Left ventricle myocardium inferior (tissue), 1 donor: ENCODE data around the gene LRRC37A3. TPM values are rescaled to one million over a fixed set of nuclear protein-coding genes. Genes with fewer than 3 reads are reported as not detected.
A peak's percentile ranks its signal among the peaks of the same experiment; 100 is the strongest.
"Not testable (repeated sequence)": the region's sequence is repeated elsewhere in the genome, so short reads cannot be mapped to it uniquely, and the experiment has no call there.

Experiments used
- DNase-seq: peaks from one replicate; pipeline ENCODE4 v3.0.0-alpha.2; 2020
- H3K27ac ChIP-seq: fragments of 200-600 bp; replicated peaks from 2 replicates; pipeline ENCODE4 v1.8.0; 2021
- H3K27me3 ChIP-seq: fragments of 200-600 bp; 2 replicates; pipeline ENCODE4 v1.8.0; 2021; ENCODE audit warnings: low read depth
- H3K36me3 ChIP-seq: fragments of 200-600 bp; 2 replicates; pipeline ENCODE4 v1.8.0; 2021
- H3K4me1 ChIP-seq: fragments of 200-600 bp; 2 replicates; pipeline ENCODE4 v1.8.0; 2021
- H3K4me3 ChIP-seq: fragments of 200-600 bp; 2 replicates; pipeline ENCODE4 v1.8.0; 2021; ENCODE audit warnings: mild to moderate bottlenecking, moderate library complexity
- H3K9me3 ChIP-seq: fragments of 200-600 bp; replicated peaks from 2 replicates; pipeline ENCODE4 v1.8.0; 2021
- intact Hi-C: fragments of 100-400 bp; cut with micrococcal nuclease; formaldehyde crosslinking; loops from one replicate; pipeline ENCODE4 v1.11.0; 2022
- total RNA-seq: library from RNA; stranded (reverse); fragmentation: NEBNext Ultra II Directional; extraction: Animal tissue kit (Norgen Biotek cat#: 25700); gene quantifications from one replicate; pipeline ENCODE4 v1.2.1, GENCODE V29; 2021
- donor health status: DM: no; HTN: yes; CAD: no; lungs with severe emphysema.

LRRC37A3 gene
- total RNA-seq, 1 donor from 2014 or later = 3.5 TPM

DNA sequence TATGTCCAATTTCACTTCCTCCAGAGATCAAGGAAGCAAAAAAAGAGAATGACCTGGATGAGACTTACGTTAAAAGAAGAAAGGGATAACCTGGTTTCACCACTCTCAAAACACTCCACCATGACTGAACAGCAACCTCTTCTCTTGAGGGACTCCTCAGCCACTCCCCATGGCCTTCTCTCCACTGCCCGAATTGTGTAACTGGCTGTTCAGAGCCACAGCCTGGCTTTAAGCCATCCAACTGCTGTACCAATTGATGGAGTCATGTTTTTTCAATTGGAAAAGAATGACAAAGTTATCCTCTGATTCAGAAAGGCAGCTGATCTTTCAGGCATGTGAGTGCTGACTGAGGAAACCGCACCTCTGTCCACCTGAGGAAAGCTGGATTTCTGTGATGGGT is 85.2 kb downstream of the LRRC37A3 start:
- H3K4me1 ChIP-seq = peaks cover 40% of the 10 kb centered on the region
- H3K9me3 ChIP-seq, H3K4me3 ChIP-seq, H3K36me3 ChIP-seq, intact Hi-C loops, H3K27ac ChIP-seq, DNase-seq, H3K27me3 ChIP-seq: not testable (repeated sequence)

DNA sequence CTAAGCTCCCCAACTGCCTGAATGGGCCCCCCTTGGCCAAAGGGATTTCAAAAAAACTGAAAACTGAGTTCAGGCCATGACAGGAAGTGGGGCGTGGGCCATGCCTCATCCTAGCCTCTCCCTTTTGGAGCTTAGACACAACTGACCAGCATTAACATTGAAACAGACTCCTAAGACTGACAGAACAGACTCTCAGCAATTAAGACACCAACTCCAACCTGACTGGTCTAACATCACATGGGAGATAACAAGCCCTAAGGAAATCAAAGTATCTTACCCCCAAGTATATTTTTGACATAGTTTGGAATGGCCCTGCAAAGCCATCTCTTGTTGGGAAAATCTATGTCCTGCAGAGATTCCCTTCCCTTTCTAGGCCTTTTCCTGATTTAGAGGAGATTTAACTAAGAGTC is 88.6 kb downstream of the LRRC37A3 start:
- H3K36me3 ChIP-seq, H3K27me3 ChIP-seq, DNase-seq, H3K4me3 ChIP-seq, intact Hi-C loops, H3K9me3 ChIP-seq: not testable (repeated sequence)
- Histone ChIP-seq H3K27ac (peak overlapping the region; percentile 56), H3K4me1 (peaks cover 21% of the 10 kb centered on the region)

DNA sequence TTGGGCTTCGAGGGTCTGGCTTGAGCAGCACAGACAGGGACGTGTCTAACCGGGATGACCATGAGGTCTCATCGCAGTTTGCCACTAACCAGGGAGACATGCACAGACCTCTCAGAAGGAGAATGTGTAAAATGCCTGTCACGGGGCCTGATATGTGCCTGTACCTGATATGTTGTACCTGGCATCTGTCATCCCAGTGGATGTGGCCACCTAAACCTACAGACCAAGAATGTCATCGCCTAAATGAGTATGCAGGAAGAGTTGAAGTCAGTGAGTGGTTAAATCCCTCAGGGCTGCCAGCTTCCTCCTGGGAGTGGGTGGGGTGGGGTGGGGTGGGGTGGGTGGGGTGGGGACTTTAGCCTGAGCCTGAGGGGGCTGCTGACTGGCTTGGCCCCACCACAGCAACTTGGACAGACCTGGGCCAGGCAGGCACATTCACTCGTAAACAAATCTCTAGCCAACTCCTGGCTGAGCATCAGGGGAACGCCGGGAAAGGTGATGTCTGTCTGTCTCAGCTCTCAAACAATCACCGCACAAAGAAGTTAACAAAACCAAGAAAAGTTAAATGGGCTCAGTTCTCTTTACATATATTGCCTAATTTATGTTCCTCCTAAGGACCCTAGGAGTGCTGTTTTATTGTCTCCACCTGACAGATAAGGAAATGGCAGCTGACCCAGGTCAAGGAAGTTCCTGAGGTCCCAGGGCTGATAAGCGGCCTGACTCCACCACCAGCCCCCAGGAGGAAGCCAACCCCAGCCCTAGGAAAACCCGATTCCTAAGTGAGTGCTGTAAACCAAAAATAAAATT is 89.3 kb downstream of the LRRC37A3 start:
- Histone ChIP-seq H3K27ac (peak overlapping the region; percentile 56), H3K4me1 (peaks cover 21% of the 10 kb centered on the region)
- intact Hi-C loops, H3K4me3 ChIP-seq, H3K27me3 ChIP-seq, H3K36me3 ChIP-seq, H3K9me3 ChIP-seq, DNase-seq: not testable (repeated sequence)

DNA sequence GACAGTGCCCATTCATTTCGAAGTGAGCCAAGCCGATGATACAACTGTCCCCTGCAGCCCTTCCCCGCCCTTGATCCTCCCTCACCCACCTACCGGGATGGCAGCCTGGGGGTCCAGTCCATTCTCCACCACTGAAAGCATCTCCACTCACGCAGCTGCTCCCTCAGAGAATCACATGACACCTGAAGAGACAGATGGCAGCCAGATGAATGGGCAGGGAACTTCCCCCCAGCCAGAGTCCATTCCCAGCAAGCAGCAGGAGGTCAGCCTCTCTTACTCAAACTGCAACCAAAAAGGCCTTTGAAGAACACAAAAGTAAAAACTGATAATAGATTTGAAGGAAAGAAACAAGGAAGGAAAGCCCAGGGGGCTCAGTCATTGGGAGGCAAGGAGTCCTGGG is 90.2 kb downstream of the LRRC37A3 start:
- H3K9me3 ChIP-seq, H3K4me3 ChIP-seq, DNase-seq, H3K27me3 ChIP-seq, intact Hi-C loops, H3K27ac ChIP-seq: not testable (repeated sequence)
- peaks cover 12% of the 10 kb centered on the region for H3K36me3 ChIP-seq
- H3K4me1 ChIP-seq = peaks cover 21% of the 10 kb centered on the region

DNA sequence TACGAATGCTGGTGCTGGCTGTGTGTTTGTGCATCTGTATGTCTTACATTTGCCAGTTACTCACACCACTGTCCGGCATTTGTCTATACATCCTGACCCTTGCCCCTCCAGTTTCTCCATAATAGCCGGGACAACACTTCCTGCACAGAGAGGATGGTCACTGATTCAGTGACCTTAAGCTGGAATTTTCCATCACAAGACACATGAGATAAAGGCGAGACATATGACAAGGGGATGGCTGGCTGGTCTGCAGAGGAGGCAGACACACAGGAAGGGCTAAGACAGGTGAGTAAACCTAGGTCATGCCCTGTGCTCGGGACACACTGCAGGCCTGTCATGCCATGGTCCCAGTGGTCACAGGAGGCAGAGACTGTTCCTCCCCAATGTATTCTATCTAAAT is 100.4 kb downstream of the LRRC37A3 start:
- peaks cover 69% of the 10 kb centered on the region for H3K36me3 ChIP-seq
- H3K9me3 ChIP-seq, H3K27me3 ChIP-seq, H3K4me3 ChIP-seq, DNase-seq, H3K27ac ChIP-seq, H3K4me1 ChIP-seq, intact Hi-C loops: not testable (repeated sequence)

DNA sequence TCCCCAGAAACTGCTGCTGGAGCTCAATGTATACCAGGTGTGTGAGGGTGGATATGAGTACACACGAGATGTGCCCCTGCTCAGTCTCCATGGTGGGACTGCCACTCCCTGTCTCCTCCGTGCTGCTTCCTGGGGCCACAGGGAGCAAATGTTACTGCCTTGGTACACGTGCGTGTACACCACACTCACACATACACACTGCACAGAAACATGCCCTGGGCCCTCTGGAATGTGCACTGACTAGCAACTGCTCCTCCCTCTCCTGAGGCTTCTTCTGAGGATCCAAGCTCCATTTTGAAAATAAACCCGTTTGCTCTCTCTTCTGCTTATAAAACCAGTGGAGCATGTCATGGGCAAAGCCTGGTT is 103.5 kb downstream of the LRRC37A3 start:
- H3K9me3 ChIP-seq, intact Hi-C loops, DNase-seq, H3K4me3 ChIP-seq, H3K4me1 ChIP-seq, H3K27ac ChIP-seq, H3K27me3 ChIP-seq: not testable (repeated sequence)
- H3K36me3 ChIP-seq = peaks cover 54% of the 10 kb centered on the region

DNA sequence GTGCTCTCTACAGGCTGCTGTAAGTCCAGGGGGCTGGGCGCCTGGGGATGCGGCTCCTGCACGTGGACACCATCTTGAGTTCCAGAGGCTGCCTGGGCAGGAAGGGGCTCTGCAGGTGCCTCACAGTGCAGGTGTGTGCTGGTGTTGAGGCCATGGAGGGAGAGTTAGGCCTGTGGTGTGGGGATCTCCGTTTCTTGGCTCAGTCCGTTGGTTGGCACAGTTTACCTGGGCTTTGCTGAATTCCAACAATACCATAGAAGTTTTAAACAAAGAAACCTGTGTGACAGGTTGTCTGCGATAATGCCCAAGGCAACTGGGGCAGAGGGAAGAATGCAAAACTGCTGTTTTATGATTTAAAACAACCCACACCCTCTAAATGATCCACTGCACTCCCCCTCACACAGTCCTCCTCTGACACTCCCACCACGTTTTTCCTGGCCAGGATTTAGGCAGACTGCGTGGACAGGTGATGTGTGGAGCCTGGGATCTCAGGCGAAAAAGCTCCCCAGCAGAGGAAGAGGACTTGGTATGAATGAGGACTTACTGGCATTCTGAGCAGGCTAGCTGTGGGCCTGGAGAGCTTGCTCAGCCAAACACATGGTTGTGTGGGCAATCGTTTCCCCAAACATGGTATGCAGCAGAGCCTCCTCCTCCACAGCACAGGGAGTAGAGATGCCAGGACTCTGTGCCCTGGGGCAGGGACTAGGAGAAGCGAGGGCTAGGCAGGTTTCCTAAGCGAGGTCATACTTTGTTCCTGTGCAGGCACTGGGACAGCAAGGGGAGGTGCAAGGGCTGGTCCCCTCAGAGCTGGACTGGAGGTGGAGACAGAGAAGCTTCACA is 104.1 kb downstream of the LRRC37A3 start:
- H3K4me3 ChIP-seq, H3K9me3 ChIP-seq, intact Hi-C loops, DNase-seq, H3K27ac ChIP-seq, H3K27me3 ChIP-seq, H3K4me1 ChIP-seq: not testable (repeated sequence)
- H3K36me3 ChIP-seq = peaks cover 49% of the 10 kb centered on the region

DNA sequence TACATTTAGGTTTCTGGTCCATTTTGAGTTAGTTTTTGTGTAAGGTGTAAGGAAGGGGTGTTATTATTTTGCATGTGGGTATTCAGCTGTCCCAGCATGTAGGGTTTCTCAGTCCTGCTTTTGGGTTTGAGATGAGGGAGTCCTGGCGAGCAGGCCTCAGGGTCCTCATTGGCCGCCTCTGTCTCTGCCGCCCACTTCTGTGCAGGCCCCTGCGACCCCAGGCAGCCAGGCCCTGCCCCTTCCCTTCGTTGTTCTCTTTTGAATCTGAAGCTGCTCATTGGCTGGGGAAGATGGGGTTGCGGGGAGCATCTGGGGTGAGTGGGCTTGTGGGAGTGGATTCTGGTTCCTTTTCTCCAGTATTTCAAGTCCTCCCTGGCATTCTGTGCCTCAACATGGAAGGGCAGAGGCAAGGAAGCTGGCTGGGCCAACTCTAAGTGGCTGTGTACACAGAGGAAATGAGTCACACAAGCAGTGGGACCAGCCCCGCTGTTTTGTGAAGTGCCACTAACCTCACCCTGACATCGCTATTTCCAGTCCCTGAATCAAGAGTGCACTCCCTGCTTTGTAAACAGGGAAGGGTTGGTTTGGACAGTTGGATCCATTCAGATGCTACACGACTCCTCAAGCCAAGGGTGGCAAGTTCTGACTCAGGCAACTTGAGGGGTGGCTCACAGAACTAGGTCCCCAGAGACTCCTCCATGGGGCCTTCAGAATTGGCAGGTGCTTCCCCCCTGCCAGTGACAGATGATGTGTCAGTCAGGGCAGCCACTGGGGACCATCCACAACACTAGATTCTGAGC is 110.9 kb downstream of the LRRC37A3 start:
- intact Hi-C loops, H3K36me3 ChIP-seq, H3K9me3 ChIP-seq, H3K4me1 ChIP-seq, H3K27me3 ChIP-seq, H3K4me3 ChIP-seq: not testable (repeated sequence)
- peak; percentile 33 for DNase-seq
- peak overlapping the region; percentile 57 for H3K27ac ChIP-seq

Other genes starting within 250 kb of the LRRC37A3 start
- gene GNA13, start 137.3 kb upstream of the LRRC37A3 start, total RNA-seq = 19.7 TPM
- 1.6 TPM for gene RGS9, start 217.9 kb upstream of the LRRC37A3 start, total RNA-seq